Endothelial cell (in vitro differentiated cells): Measurements from ENCODE around the gene PPP1R3A. TPM values are rescaled to one million over a fixed set of nuclear protein-coding genes. Genes with fewer than 3 reads are reported as not detected.

ENCODE experiments used
- DNase-seq: peaks from one replicate; pipeline ENCODE4 v3.0.0; 2021; ENCODE audit warnings: low spot score
- H3K27ac Mint-ChIP-seq: one replicate; pipeline ENCODE4 v1.8.0; 2021; ENCODE audit warnings: mixed read lengths, inconsistent platforms; ENCODE audit not compliant: unreplicated experiment
- H3K27me3 Mint-ChIP-seq: one replicate; pipeline ENCODE4 v1.8.0; 2021; ENCODE audit warnings: mild to moderate bottlenecking, moderate library complexity, mixed read lengths, inconsistent platforms; ENCODE audit not compliant: unreplicated experiment
- H3K36me3 Mint-ChIP-seq: one replicate; pipeline ENCODE4 v1.8.0; 2021; ENCODE audit warnings: mild to moderate bottlenecking, low read depth, mixed read lengths, inconsistent platforms; ENCODE audit not compliant: unreplicated experiment
- H3K4me1 Mint-ChIP-seq: one replicate; pipeline ENCODE4 v1.8.0; 2021; ENCODE audit warnings: mild to moderate bottlenecking, mixed read lengths, inconsistent platforms; ENCODE audit not compliant: unreplicated experiment
- H3K4me3 Mint-ChIP-seq: one replicate; pipeline ENCODE4 v1.8.0; 2021; ENCODE audit warnings: mild to moderate bottlenecking, mixed read lengths, inconsistent platforms; ENCODE audit not compliant: unreplicated experiment
- H3K9me3 Mint-ChIP-seq: one replicate; pipeline ENCODE4 v1.8.0; 2021; ENCODE audit warnings: mixed read lengths, inconsistent platforms; ENCODE audit not compliant: unreplicated experiment
- total RNA-seq: library from RNA; stranded (reverse); fragmentation: NEBNext Ultra II Directional; extraction: Animal tissue kit (Norgen Biotek cat#: 25700); gene quantifications from one replicate; pipeline ENCODE4 v1.2.1, GENCODE V29; 2021; ENCODE audit not compliant: unreplicated experiment
- TF ChIP-seq, protein P1 (sequence below): fragments of 200-600 bp; sonication (generic); IDR thresholded peaks from one replicate; pipeline ENCODE4 v1.5.0; 2021; ENCODE audit warnings: antibody characterized with exemption; ENCODE audit not compliant: unreplicated experiment

PPP1R3A gene
- total RNA-seq, 1 donor from 2014 or later, result not detected

GRCh38 chr7:113840954-113841353, 77.9 kb downstream of the PPP1R3A start:
- Mint-ChIP-seq H3K9me3 (no peaks in the 10 kb centered on the region), H3K27me3 (no peaks in the 10 kb centered on the region)

DNA sequence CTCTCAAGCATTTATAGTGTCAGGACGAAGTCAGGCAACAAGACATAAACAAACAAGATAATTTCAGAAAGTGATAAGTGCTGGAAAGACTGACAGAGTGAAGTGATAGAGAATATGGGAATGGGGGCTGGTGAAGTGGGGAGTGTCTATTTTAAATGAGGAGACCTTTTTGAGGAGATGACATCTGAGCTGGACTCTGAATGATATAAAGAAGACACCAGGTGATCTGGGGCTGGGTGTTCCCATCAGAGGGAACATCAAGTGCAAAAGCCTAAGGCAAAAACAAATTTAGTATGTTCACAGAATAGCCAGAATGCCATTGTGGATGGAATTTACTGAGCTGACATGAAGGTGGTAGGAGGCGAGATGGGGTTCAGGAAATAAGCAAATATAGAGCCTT, 83.4 kb downstream of the PPP1R3A start:
- no peaks in the 10 kb centered on the region for H3K36me3 Mint-ChIP-seq

More at GRCh38 chr7:113840954-113841353, 77.9 kb downstream of the PPP1R3A start:
- Mint-ChIP-seq H3K27ac (no peak overlapping the region), H3K36me3 (no peaks in the 10 kb centered on the region), H3K4me3 (no peak overlapping the region), H3K4me1 (no peaks in the 10 kb centered on the region)
- DNase-seq, result no peak
- TF ChIP-seq, protein P1, sequence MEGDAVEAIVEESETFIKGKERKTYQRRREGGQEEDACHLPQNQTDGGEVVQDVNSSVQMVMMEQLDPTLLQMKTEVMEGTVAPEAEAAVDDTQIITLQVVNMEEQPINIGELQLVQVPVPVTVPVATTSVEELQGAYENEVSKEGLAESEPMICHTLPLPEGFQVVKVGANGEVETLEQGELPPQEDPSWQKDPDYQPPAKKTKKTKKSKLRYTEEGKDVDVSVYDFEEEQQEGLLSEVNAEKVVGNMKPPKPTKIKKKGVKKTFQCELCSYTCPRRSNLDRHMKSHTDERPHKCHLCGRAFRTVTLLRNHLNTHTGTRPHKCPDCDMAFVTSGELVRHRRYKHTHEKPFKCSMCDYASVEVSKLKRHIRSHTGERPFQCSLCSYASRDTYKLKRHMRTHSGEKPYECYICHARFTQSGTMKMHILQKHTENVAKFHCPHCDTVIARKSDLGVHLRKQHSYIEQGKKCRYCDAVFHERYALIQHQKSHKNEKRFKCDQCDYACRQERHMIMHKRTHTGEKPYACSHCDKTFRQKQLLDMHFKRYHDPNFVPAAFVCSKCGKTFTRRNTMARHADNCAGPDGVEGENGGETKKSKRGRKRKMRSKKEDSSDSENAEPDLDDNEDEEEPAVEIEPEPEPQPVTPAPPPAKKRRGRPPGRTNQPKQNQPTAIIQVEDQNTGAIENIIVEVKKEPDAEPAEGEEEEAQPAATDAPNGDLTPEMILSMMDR, result no peak

GRCh38 chr7:113832196-113832745, 86.5 kb downstream of the PPP1R3A start:
- Mint-ChIP-seq H3K4me3 (no peak overlapping the region), H3K27ac (no peak overlapping the region), H3K4me1 (no peaks in the 10 kb centered on the region), H3K9me3 (no peaks in the 10 kb centered on the region), H3K27me3 (peaks cover 1% of the 10 kb centered on the region), H3K36me3 (no peaks in the 10 kb centered on the region)
- DNase-seq, result no peak
- TF ChIP-seq, protein P1, result no peak

More for the DNA sequence above, 83.4 kb downstream of the PPP1R3A start:
- Mint-ChIP-seq H3K4me3 (no peak overlapping the region), H3K27me3 (no peaks in the 10 kb centered on the region), H3K9me3 (no peaks in the 10 kb centered on the region), H3K27ac (no peak overlapping the region), H3K4me1 (no peaks in the 10 kb centered on the region)
- DNase-seq, result no peak
- TF ChIP-seq, protein P1, result no peak

DNA sequence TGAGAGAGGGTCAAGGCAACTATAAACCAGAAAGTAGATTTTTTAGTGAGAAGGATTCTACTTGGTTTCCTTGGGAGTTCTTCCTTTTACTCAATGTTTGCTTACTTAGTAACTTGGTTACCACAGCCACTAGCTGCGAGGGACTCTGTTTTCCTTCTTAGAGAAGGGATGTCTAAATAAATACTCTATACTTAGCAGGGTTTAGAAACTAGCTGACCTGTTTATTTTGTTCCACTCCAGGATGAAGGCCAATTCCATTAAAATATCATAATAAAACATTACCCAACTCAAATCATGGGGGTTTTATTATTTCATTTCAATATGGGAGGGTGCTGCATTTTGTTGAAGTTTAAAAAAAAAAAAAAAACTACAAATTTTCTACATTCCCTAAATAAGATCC, 87.3 kb downstream of the PPP1R3A start:
- TF ChIP-seq, protein P1, result no peak
- H3K4me3 Mint-ChIP-seq, result no peak overlapping the region
- H3K27ac Mint-ChIP-seq, result no peak overlapping the region
- no peaks in the 10 kb centered on the region for H3K9me3 Mint-ChIP-seq
- DNase-seq, result no peak
- no peaks in the 10 kb centered on the region for H3K36me3 Mint-ChIP-seq
- peaks cover 1% of the 10 kb centered on the region for H3K27me3 Mint-ChIP-seq
- H3K4me1 Mint-ChIP-seq, result no peaks in the 10 kb centered on the region

DNA sequence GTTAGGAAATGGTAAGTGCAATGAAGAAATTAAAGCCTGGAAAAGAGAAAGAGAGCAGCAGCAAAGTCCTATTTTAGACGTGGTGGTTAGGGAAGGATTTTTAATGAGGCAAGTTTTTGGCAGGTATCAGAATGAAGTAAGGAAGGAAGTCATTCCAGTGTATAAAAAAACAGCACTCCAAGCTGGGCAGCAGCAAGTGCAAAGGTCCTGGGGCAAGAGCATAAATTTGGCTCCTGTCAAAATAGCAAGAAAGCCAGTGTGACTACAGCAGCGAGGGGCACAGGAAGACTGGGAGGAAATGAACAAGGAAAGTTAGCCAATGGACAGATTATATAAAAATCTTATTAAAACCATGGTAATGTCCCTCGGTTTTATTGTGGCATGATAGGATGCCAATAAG, 90.2 kb downstream of the PPP1R3A start:
- Mint-ChIP-seq H3K4me3 (no peak overlapping the region), H3K4me1 (peaks cover 4% of the 10 kb centered on the region), H3K27me3 (peaks cover 1% of the 10 kb centered on the region), H3K9me3 (no peaks in the 10 kb centered on the region), H3K36me3 (no peaks in the 10 kb centered on the region), H3K27ac (no peak overlapping the region)
- DNase-seq, result no peak
- TF ChIP-seq, protein P1, result no peak
